ENCODE data around the gene SIX5.

SIX5 gene

DNA sequence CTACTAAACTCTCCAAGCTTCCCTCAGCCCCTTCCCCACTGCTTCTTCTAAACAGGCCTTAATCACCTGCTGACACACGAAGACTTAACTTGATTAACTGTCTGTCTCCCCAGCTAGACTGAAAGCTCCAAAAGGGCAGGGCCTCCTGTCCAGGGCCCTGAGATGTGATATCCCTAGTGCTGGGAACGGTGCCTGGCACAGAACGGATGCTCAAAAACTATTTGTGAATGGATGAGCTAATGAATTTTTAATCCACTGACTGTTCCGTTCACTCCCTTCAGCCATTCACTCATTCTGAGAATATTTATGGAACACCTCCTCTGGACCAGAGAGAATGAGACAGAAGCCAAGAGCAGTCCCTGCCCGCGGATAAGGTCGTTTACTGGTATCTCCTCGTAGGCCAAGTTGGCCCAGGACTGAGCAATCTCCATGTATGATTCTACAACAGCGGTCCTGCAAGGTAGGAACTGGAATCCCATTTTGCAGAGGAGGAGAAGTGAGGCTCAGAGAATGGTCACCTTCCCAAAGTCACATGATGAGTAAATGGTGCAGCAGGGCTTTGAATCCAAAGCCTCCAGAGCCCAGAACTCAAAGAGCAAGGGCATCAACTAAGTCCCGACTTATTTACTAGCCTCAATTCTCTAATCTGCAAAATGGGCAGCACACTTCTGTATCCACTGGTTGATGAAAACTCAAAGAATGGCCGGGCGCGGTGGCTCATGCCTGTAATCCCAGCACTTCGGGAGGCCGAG is 20.2 kb upstream of the SIX5 start:
- Histone ChIP-seq H3K79me2 (ENCODE audit: low read length) (peaks cover 15% of the 10 kb centered on the region), H4K20me1 (ENCODE audit: insufficient read depth, low read length) (peaks cover 21% of the 10 kb centered on the region), H3K4me1 (ENCODE audit: low read length) (peaks cover 26% of the 10 kb centered on the region), H3K27me3 (ENCODE audit: low read depth, low read length) (no peaks in the 10 kb centered on the region), H2AFZ (ENCODE audit: low read depth, low read length) (no peak overlapping the region), H3K9me3 (ENCODE audit: insufficient read depth, low read length) (no peaks in the 10 kb centered on the region), H3K4me3 (ENCODE audit: low read length) (no peak overlapping the region), H3K36me3 (replicated peaks; ENCODE audit: low read depth, low read length) (peaks cover 27% of the 10 kb centered on the region), H3K27ac (ENCODE audit: low read length) (no peak overlapping the region), H3K9ac (ENCODE audit: low read length) (no peak overlapping the region), H3K4me2 (ENCODE audit: low read length) (no peak overlapping the region)
- no peak for TF ChIP-seq EZH2phosphoT487 (IDR thresholded peaks at IDR 0.05; ENCODE audit: low read depth)
- TF ChIP-seq, protein P1, sequence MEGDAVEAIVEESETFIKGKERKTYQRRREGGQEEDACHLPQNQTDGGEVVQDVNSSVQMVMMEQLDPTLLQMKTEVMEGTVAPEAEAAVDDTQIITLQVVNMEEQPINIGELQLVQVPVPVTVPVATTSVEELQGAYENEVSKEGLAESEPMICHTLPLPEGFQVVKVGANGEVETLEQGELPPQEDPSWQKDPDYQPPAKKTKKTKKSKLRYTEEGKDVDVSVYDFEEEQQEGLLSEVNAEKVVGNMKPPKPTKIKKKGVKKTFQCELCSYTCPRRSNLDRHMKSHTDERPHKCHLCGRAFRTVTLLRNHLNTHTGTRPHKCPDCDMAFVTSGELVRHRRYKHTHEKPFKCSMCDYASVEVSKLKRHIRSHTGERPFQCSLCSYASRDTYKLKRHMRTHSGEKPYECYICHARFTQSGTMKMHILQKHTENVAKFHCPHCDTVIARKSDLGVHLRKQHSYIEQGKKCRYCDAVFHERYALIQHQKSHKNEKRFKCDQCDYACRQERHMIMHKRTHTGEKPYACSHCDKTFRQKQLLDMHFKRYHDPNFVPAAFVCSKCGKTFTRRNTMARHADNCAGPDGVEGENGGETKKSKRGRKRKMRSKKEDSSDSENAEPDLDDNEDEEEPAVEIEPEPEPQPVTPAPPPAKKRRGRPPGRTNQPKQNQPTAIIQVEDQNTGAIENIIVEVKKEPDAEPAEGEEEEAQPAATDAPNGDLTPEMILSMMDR (IDR thresholded peaks at IDR 0.05; ENCODE audit: low read depth, low read length): no peak

DNA sequence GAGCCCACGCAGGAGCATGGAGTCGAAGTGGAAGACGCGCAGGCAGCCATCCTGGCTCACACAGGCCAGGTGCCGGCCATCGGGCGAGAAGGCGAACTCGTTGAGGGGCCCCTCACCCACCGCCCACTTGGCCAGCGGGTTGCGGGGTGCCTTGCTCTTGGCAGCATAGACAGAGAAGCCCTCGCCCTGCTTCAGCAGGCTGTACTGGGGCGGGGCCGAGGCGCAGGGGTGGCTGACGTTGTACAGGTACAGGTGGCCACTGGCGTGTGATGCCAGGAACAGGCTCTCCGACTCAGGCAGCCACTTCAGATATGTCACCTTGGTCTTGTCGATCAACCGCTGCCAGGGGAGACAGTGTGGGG is 17.5 kb upstream of the SIX5 start:
- TF ChIP-seq, protein P1 (IDR thresholded peaks at IDR 0.05; ENCODE audit: low read depth, low read length): no peak
- TF ChIP-seq EZH2phosphoT487 (IDR thresholded peaks at IDR 0.05; ENCODE audit: low read depth): no peak
- no peak overlapping the region for H3K4me3 ChIP-seq (ENCODE audit: low read length)
- H3K27ac ChIP-seq (ENCODE audit: low read length): no peak overlapping the region
- H3K4me2 ChIP-seq (ENCODE audit: low read length): no peak overlapping the region
- peaks cover 5% of the 10 kb centered on the region for H3K79me2 ChIP-seq (ENCODE audit: low read length)
- peaks cover 20% of the 10 kb centered on the region for H4K20me1 ChIP-seq (ENCODE audit: insufficient read depth, low read length)
- H3K9ac ChIP-seq (ENCODE audit: low read length): no peak overlapping the region
- H3K4me1 ChIP-seq (ENCODE audit: low read length): peaks cover 13% of the 10 kb centered on the region
- no peaks in the 10 kb centered on the region for H3K27me3 ChIP-seq (ENCODE audit: low read depth, low read length)
- H3K9me3 ChIP-seq (ENCODE audit: insufficient read depth, low read length): no peaks in the 10 kb centered on the region
- H3K36me3 ChIP-seq (replicated peaks; ENCODE audit: low read depth, low read length): peaks cover 27% of the 10 kb centered on the region
- no peak overlapping the region for H2AFZ ChIP-seq (ENCODE audit: low read depth, low read length)

DNA sequence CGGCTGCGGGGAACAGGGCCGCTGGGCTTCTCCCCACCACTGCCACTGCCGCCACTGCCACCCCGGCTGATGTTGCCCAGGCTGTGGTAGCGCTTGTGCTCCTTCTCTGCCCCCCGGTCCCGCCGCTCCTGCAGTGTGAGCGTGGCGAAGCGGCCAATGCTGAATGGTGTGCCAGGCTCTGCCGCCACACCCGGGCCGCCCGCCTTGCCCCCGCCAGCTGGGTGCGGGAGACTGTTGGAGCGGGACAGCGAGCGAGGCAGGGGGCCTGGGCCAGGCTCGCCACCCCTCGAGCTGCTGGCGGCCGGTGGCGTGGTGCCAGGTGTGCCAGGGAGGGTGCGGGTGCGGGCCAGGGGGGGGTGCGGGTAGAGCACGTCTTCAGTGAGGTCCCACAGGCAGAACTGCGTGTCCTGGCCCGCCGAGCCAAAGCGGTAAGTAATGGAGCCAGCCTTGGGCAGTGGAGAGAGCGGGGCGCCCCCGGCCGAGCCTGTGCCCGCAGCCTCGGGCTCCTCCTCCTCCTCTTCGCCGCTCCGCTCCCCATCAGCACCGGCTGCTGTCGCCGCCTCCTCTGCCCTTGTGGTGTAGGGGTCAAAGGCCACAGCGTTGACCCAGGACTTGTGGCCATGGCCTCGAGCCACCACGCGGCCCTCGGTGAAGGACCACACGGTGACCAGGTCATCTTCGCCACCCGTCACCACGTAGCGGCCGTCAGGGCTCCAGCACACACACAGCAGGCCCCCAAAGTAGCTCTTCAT is 16.9 kb upstream of the SIX5 start:
- H3K9ac ChIP-seq (ENCODE audit: low read length): no peak overlapping the region
- TF ChIP-seq, protein P1 (IDR thresholded peaks at IDR 0.05; ENCODE audit: low read depth, low read length): no peak
- TF ChIP-seq EZH2phosphoT487 (IDR thresholded peaks at IDR 0.05; ENCODE audit: low read depth): no peak
- no peak overlapping the region for H3K27ac ChIP-seq (ENCODE audit: low read length)
- H3K4me1 ChIP-seq (ENCODE audit: low read length): peaks cover 13% of the 10 kb centered on the region
- no peaks in the 10 kb centered on the region; the same call in 1 of the 2 replicates for H3K79me2 ChIP-seq (ENCODE audit: low read length)
- peaks cover 14% of the 10 kb centered on the region; the same call in 1 of the 2 replicates for H4K20me1 ChIP-seq (ENCODE audit: insufficient read depth, low read length)
- no peaks in the 10 kb centered on the region for H3K27me3 ChIP-seq (ENCODE audit: low read depth, low read length)
- no peaks in the 10 kb centered on the region for H3K9me3 ChIP-seq (ENCODE audit: insufficient read depth, low read length)
- H3K4me2 ChIP-seq (ENCODE audit: low read length): no peak overlapping the region
- peaks cover 27% of the 10 kb centered on the region for H3K36me3 ChIP-seq (replicated peaks; ENCODE audit: low read depth, low read length)
- no peak overlapping the region for H2AFZ ChIP-seq (ENCODE audit: low read depth, low read length)
- H3K4me3 ChIP-seq (ENCODE audit: low read length): no peak overlapping the region

DNA sequence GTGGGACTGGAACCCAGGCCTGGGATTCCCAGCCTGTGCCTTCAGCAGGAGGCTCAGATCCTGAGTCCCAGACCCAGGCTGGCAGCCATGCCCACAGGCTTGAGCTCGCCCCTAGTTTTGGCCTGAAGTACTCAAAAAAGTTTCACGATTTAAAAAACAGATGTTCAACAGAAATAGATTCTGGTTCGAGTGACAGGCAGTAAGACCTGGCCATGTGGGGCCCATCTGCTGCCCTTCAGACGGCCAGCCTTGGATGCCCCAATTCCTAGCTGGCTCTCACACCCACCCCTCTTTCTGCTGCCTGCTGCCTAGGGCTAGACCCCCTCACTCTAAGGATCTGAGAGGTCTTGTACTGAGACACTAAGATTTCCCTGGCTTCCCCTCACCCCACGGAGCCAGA is 16.0 kb upstream of the SIX5 start:
- Histone ChIP-seq H3K4me1 (ENCODE audit: low read length) (peaks cover 18% of the 10 kb centered on the region), H3K9me3 (ENCODE audit: insufficient read depth, low read length) (no peaks in the 10 kb centered on the region), H3K27ac (ENCODE audit: low read length) (no peak overlapping the region), H2AFZ (ENCODE audit: low read depth, low read length) (no peak overlapping the region), H3K36me3 (replicated peaks; ENCODE audit: low read depth, low read length) (peaks cover 22% of the 10 kb centered on the region), H3K79me2 (ENCODE audit: low read length) (no peaks in the 10 kb centered on the region), H3K27me3 (ENCODE audit: low read depth, low read length) (no peaks in the 10 kb centered on the region), H3K4me2 (ENCODE audit: low read length) (no peak overlapping the region), H3K4me3 (ENCODE audit: low read length) (no peak overlapping the region), H3K9ac (ENCODE audit: low read length) (no peak overlapping the region), H4K20me1 (ENCODE audit: insufficient read depth, low read length) (0 out of 2 replicates have a peak, but pooled peaks cover 10% of the 10 kb centered on the region)
- TF ChIP-seq, protein P1 (IDR thresholded peaks at IDR 0.05; ENCODE audit: low read depth, low read length): no peak
- TF ChIP-seq EZH2phosphoT487 (IDR thresholded peaks at IDR 0.05; ENCODE audit: low read depth): no peak

Data from OCI-LY3 (cell line).